ENCODE measurements around the gene QKI. TPM values are rescaled to one million over a fixed set of nuclear protein-coding genes. Genes with fewer than 3 reads are reported as not detected.

The QKI gene
- total and polyA plus RNA-seq, 2 experiments from 2014 or later, result 148 to 503 TPM

DNA sequence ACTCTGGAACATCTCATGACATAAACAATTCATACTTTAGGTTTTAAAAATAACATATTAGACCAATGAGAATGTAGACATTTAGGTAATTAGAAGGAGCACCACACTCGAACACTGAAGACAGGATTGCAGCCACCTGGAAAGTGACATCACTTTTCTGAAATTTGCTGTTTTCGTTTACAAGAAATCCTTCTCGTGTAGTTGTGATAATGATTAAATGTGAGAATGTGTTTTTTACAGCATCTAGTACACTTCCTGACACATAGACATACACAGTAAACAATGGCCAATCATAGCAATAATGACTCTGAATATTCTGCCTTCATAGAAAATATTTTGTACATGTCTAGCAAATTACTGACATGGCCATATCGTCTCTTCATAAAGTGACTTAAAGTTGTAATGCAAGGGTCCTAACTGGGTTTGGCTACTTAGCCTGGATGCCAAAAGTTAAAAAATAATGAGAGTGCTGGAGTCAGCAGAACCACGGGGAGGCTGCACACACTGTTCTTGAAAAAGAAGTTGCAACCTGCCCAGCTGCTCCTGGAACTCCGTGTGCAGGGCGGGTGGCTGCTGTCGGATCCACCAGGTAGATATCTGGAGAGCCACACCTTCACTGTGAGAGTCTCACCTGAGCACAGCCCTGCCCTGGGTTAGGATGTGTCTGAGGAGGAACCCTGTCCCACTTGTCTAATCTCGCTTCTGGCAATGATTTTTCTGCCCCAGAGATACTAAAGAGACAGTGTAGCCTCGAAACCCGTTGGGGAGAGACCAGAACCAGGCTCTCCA, 212.9 kb downstream of the QKI start:
- no peak overlapping the region for H3K27ac ChIP-seq
- no peak overlapping the region for H3K4me3 ChIP-seq
- no peak for DNase-seq (ENCODE audit: low read depth in 1 of 2, low spot score in 1 of 2)
- TF ChIP-seq, protein P1, sequence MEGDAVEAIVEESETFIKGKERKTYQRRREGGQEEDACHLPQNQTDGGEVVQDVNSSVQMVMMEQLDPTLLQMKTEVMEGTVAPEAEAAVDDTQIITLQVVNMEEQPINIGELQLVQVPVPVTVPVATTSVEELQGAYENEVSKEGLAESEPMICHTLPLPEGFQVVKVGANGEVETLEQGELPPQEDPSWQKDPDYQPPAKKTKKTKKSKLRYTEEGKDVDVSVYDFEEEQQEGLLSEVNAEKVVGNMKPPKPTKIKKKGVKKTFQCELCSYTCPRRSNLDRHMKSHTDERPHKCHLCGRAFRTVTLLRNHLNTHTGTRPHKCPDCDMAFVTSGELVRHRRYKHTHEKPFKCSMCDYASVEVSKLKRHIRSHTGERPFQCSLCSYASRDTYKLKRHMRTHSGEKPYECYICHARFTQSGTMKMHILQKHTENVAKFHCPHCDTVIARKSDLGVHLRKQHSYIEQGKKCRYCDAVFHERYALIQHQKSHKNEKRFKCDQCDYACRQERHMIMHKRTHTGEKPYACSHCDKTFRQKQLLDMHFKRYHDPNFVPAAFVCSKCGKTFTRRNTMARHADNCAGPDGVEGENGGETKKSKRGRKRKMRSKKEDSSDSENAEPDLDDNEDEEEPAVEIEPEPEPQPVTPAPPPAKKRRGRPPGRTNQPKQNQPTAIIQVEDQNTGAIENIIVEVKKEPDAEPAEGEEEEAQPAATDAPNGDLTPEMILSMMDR (IDR thresholded peaks at IDR 0.05; ENCODE audit: low read depth, low read length), result no peak
- no peaks in the 10 kb centered on the region for H3K4me1 ChIP-seq (ENCODE audit: low read depth)
- no peaks in the 10 kb centered on the region for H3K36me3 ChIP-seq
- no peaks in the 10 kb centered on the region for H3K27me3 ChIP-seq
- no peaks in the 10 kb centered on the region for H3K9me3 ChIP-seq (ENCODE audit: low read depth)

Data from cardiac muscle cell (in vitro differentiated cells and primary cell).